HS-5 (cell line): Measurements from ENCODE around the gene DMXL1.

ENCODE experiments used
- DNase-seq: peaks from one replicate; pipeline ENCODE4 v3.0.0-alpha.2; 2012; ENCODE audit warnings: low read depth

DMXL1 gene

DNA sequence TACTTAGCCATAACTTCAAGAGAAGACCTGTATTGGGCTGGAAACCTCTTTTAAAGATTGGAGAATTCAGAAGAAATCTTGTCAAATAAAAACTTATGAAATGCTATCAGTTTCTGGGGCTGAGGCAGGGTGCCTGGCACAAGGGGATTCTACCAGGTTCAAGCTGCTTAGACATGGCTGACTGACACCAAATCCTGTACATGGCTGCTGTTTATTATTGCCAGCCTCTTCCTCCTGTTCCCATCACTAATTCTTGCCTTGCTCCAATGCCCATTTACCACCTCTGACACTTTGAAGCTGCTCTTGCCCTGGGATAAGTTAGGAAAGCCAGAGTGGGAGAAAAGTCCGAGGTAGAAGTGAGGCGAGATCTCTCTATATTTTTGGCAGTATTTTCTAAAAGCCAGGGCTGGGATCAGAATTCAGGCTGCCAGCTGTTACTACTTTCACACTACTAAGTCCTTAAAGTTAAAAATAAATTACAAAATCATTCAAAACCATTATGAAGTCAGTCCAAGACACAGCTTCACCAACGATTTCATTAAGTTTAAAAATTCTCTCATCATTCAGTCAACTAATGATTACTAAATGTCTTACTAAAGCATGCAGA lies 218.7 kb downstream of the DMXL1 start:
- DNase-seq: no peak

- DNase-seq: no peak
Observed at GRCh38 chr5:119290161-119290569, 219.3 kb downstream of the DMXL1 start.

DNA sequence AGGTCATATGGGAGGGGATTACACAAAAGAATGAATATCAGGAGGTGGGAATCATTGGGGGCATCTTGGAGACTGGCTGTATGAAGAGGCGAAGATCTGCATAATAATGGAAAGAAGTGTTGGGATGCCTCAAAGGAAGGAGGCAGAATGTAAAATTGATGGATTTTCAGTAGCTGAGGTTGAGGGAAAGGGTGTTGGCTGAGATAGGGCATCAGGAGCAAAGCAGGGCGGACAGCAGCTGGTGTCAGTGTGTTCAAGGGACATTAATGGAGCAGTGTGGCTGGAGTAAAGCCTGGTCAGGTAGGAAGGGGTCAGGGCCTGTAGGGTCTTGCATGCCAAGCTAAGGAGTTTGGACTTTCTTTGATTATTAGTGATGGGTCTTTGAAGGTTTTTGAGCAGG lies 219.7 kb downstream of the DMXL1 start:
- DNase-seq: no peak

- DNase-seq: no peak
Observed at GRCh38 chr5:119291056-119291455, 220.2 kb downstream of the DMXL1 start.

DNA sequence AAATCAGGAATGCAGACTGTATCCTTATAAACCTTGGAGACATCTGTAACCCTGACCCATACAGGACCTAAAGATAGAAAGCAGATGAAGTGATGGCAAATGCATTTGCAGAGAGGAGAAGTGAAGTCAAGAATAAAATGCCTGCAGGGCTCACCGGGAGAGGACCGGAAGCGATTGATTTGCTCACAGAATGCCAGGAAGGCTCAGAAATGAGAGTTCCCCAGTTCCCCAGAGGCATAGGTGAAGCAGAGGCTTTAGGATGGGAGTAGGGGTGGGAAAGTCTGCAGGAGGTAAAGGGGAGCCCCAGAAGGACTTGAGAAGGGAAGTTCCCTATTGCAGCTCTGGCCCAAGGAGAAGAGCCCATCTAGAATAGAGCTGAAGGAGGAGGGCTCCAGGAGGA lies 221.0 kb downstream of the DMXL1 start:
- DNase-seq: no peak

- DNase-seq: no peak
Observed at GRCh38 chr5:119292701-119293515, 222.0 kb downstream of the DMXL1 start.

- DNase-seq: no peak
Observed at GRCh38 chr5:119293516-119293829, 222.6 kb downstream of the DMXL1 start.
